ENCODE measurements around the gene AIFM2. TPM values are rescaled to one million over a fixed set of nuclear protein-coding genes. Genes with fewer than 3 reads are reported as not detected.

AIFM2 gene
- total and polyA plus RNA-seq, 2 of the 13 experiments (the other 11 are each of a cell fraction or from before 2014, with no cell fraction given) = 20.3 to 29.5 TPM

- H3K4me3 ChIP-seq (replicated peaks in 1 of 3; ENCODE audit: insufficient read depth in 1 of 3, low read depth in 2 of 3, low read length in 3 of 3) = no peak overlapping the region
- H2AFZ ChIP-seq (ENCODE audit: low read length) = no peak overlapping the region
Measured at GRCh38 chr10:70068925-70069324, 63.7 kb downstream of the AIFM2 start.

More at GRCh38 chr10:70068925-70069324, 63.7 kb downstream of the AIFM2 start:
- Histone ChIP-seq H4K20me1 (ENCODE audit: insufficient read depth, low read length) (no peaks in the 10 kb centered on the region), H3K27me3 (ENCODE audit: control insufficient read depth in 1 of 2, insufficient read depth in 2 of 2, low read length in 2 of 2) (no peaks in the 10 kb centered on the region), H3K9me3 (ENCODE audit: low read length) (no peaks in the 10 kb centered on the region), H3K36me3 (replicated peaks in 1 of 2; ENCODE audit: control insufficient read depth in 1 of 2, insufficient read depth in 2 of 2, low read length in 2 of 2) (no peaks in the 10 kb centered on the region; a peak in 2 of 5 replicates), H3K4me1 (ENCODE audit: insufficient read depth, low read length) (no peaks in the 10 kb centered on the region), H3K4me2 (ENCODE audit: low read depth, low read length) (no peak overlapping the region), H3K27ac (ENCODE audit: extremely low read length, insufficient read depth, low read length) (no peak overlapping the region), H3K79me2 (ENCODE audit: insufficient read depth, low read length) (no peaks in the 10 kb centered on the region), H3K9ac (ENCODE audit: insufficient read depth, low read depth, low read length) (no peak overlapping the region)
- WGBS (ENCODE audit: low lambda C conversion rate) = 95% methylated on average over 10 of the region's 10 CpGs
- BruUV-seq (replicated peaks) = no TSS peak
- ChIA-PET CTCF (ENCODE audit: low intra/inter-chr PET ratio, low total read pairs) (no interaction called here), POLR2A (no interaction called here)
- FAIRE-seq (no peak), ATAC-seq (no peak), DNase-seq (ENCODE audit: low spot score) (no peak)
- TF ChIP-seq BORCS8-MEF2B (CRISPR knock-in tag; IDR thresholded peaks at IDR 0.05) = no peak
- TF ChIP-seq ZC3H13 (CRISPR knock-in tag; IDR thresholded peaks at IDR 0.05) = no peak
- no peak for TF ChIP-seq NR2F1 (CRISPR knock-in tag; IDR thresholded peaks at IDR 0.05)
- TF ChIP-seq, protein P1, sequence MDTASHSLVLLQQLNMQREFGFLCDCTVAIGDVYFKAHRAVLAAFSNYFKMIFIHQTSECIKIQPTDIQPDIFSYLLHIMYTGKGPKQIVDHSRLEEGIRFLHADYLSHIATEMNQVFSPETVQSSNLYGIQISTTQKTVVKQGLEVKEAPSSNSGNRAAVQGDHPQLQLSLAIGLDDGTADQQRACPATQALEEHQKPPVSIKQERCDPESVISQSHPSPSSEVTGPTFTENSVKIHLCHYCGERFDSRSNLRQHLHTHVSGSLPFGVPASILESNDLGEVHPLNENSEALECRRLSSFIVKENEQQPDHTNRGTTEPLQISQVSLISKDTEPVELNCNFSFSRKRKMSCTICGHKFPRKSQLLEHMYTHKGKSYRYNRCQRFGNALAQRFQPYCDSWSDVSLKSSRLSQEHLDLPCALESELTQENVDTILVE (CRISPR knock-in tag; IDR thresholded peaks at IDR 0.05) = no peak
- no peak for TF ChIP-seq KLF11 (CRISPR knock-in tag; IDR thresholded peaks at IDR 0.05)
- no peak for TF ChIP-seq MED8 (CRISPR knock-in tag; IDR thresholded peaks at IDR 0.05; ENCODE audit: insufficient replicate concordance)
- no peak for TF ChIP-seq ZNF543 (CRISPR knock-in tag; IDR thresholded peaks at IDR 0.05)
- TF ChIP-seq, protein P2, sequence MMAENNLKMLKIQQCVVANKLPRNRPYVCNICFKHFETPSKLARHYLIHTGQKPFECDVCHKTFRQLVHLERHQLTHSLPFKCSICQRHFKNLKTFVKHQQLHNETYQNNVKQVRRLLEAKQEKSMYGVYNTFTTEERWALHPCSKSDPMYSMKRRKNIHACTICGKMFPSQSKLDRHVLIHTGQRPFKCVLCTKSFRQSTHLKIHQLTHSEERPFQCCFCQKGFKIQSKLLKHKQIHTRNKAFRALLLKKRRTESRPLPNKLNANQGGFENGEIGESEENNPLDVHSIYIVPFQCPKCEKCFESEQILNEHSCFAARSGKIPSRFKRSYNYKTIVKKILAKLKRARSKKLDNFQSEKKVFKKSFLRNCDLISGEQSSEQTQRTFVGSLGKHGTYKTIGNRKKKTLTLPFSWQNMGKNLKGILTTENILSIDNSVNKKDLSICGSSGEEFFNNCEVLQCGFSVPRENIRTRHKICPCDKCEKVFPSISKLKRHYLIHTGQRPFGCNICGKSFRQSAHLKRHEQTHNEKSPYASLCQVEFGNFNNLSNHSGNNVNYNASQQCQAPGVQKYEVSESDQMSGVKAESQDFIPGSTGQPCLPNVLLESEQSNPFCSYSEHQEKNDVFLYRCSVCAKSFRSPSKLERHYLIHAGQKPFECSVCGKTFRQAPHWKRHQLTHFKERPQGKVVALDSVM (CRISPR knock-in tag; IDR thresholded peaks at IDR 0.05) = no peak
- TF ChIP-seq, protein P3, sequence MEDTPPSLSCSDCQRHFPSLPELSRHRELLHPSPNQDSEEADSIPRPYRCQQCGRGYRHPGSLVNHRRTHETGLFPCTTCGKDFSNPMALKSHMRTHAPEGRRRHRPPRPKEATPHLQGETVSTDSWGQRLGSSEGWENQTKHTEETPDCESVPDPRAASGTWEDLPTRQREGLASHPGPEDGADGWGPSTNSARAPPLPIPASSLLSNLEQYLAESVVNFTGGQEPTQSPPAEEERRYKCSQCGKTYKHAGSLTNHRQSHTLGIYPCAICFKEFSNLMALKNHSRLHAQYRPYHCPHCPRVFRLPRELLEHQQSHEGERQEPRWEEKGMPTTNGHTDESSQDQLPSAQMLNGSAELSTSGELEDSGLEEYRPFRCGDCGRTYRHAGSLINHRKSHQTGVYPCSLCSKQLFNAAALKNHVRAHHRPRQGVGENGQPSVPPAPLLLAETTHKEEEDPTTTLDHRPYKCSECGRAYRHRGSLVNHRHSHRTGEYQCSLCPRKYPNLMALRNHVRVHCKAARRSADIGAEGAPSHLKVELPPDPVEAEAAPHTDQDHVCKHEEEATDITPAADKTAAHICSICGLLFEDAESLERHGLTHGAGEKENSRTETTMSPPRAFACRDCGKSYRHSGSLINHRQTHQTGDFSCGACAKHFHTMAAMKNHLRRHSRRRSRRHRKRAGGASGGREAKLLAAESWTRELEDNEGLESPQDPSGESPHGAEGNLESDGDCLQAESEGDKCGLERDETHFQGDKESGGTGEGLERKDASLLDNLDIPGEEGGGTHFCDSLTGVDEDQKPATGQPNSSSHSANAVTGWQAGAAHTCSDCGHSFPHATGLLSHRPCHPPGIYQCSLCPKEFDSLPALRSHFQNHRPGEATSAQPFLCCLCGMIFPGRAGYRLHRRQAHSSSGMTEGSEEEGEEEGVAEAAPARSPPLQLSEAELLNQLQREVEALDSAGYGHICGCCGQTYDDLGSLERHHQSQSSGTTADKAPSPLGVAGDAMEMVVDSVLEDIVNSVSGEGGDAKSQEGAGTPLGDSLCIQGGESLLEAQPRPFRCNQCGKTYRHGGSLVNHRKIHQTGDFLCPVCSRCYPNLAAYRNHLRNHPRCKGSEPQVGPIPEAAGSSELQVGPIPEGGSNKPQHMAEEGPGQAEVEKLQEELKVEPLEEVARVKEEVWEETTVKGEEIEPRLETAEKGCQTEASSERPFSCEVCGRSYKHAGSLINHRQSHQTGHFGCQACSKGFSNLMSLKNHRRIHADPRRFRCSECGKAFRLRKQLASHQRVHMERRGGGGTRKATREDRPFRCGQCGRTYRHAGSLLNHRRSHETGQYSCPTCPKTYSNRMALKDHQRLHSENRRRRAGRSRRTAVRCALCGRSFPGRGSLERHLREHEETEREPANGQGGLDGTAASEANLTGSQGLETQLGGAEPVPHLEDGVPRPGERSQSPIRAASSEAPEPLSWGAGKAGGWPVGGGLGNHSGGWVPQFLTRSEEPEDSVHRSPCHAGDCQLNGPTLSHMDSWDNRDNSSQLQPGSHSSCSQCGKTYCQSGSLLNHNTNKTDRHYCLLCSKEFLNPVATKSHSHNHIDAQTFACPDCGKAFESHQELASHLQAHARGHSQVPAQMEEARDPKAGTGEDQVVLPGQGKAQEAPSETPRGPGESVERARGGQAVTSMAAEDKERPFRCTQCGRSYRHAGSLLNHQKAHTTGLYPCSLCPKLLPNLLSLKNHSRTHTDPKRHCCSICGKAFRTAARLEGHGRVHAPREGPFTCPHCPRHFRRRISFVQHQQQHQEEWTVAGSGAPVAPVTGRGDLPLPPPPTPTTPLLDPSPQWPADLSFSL (CRISPR knock-in tag; IDR thresholded peaks at IDR 0.05) = no peak
- TF ChIP-seq STAT5B (CRISPR knock-in tag; IDR thresholded peaks at IDR 0.05) = no peak
- no peak for TF ChIP-seq AKAP8 (CRISPR knock-in tag; IDR thresholded peaks at IDR 0.05)
- in situ Hi-C loops (cut with HindIII; ENCODE audit: extremely low pct_ligation_motif_present, low pct_unique_long_range_greater_than_20kb) = no loop called here
- intact Hi-C loops (cut with micrococcal nuclease; ENCODE audit: unreplicated experiment) = no loop called here

Measured in HepG2 (cell line).